GM19351 (cell line): ENCODE results near the gene KBTBD13.
"Not testable (repeated sequence)": the region's sequence is repeated elsewhere in the genome, so short reads cannot be mapped to it uniquely, and the experiment has no call there.

Source experiments
- ATAC-seq: cut with Tn5 transposase; IDR thresholded peaks from one replicate; pipeline ENCODE4 v1.9.1; 2021; ENCODE audit warnings: mild to moderate bottlenecking, moderate library complexity; ENCODE audit not compliant: unreplicated experiment

The KBTBD13 gene

DNA sequence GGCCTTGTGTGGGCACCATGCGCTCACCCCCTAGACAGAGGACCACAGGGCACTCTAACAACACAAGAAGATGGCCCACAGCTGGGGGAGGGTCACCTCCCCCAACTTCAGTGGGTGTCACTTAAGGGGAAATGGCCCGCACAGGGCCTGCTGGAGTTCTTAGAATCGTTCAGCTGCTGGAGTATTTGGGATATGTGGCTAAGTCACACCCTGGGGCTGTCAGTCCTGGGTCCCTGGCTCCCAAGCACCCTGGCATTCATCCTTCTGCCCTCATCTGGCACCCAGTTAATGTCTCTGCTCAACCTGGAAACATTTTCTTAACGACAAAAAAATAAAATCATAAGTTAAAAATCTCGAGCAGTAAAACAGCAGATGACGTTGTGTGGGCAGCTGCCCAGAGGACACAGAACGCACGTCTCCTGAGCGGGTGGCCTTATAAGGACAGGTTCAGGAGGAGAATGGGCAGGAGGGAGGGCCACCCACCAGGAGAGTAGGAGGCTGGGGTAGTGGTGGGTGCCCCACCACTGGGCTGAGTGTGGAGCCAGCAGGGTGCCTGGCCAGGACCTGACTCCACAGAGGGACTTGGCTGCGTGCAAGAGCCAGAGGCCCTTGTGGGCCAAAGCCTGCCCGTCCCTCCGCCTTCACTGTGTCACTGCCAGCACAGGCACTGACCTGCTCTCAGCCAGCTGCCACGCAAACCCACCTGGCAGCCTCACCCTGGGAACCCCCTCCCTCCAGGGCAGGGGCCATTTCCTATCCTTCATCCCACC, 11.5 kb downstream of the KBTBD13 start:
- ATAC-seq, result no peak

DNA sequence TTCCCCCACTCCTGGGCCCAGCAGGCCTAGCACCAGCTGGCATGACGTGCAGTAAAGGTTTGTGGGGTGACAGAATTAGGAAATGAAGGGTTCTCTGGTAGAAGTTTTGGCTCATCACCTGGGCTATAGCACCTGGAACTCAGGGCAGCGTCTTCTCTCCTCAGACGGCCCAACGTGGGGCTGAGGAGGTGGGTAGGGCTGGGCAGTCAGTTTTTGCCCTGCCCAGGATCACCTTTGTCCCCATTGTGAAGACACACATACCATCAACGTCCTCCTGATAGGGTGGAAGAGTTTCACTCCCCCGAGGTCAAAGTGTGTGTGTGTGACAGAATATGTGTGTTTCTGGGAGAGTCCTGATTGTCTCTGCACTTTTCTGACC, 12.1 kb downstream of the KBTBD13 start:
- no peak for ATAC-seq

DNA sequence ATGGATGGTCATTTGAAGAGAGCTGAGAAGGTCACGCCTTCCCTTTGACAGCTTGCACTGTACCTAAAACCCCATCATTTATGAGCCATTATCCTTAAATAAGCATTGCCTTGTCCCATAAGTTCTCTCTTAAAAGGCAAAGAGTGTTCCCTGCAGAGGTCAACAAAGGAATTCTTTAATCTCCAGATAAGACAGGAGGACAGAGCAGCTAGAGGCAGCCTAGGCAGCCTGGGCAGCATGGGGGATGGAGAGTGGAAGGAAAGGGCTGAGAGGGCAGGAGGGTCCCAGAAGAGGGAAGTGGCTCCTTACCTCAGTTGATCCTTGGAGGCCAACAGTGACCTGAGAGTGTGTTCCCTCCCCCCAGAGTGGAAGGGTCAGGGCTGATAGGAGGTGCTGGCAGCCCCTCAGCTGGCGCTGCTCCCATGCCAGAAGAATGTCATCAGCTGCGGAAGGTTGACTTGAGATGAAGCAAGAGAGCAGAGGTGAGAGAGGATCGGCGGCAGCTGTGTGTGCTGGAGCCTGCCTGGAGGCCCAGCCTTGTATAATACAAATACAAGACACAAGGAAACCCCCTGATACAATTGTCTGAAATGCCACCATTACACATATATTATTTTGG, 12.8 kb downstream of the KBTBD13 start:
- no peak for ATAC-seq

DNA sequence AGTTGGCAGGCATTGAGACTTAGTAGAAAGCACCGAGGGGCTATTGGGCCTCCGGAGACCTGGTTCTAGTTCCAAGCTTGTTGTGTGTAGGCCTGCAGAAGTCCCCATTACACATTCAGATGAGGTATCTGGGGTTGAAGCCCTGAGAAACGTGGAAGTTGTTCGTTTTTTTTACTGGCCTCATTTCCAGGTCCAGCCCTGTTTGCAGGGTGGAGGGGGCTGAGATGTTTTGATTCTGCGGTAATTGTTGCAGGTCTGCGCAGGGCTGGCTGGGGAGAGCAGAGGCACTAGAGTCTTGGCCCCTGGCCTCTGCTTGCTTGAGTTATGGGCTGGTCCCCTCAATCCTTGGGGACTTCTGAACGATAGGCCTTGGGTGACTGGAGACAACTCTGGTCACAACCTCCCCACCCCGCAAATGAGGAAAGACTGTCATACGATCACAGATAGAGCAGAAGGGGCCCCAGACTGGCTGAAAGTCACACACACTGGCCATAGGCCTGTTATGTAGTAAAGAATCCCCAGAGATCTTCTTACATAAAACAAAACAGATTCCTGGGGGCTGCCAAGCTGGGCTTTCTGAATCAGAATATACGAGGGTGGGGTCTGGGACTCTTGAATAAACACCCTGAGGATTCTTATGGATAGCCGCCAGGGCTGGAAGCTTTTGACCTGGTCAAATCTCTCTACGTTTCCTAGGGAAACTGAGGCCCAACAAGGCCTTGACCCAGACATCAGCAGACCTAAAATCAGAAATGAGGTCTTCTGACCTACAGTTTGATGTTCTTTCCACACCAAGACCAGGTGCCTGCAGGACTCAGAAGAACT, 15.6 kb downstream of the KBTBD13 start:
- ATAC-seq, result no peak

DNA sequence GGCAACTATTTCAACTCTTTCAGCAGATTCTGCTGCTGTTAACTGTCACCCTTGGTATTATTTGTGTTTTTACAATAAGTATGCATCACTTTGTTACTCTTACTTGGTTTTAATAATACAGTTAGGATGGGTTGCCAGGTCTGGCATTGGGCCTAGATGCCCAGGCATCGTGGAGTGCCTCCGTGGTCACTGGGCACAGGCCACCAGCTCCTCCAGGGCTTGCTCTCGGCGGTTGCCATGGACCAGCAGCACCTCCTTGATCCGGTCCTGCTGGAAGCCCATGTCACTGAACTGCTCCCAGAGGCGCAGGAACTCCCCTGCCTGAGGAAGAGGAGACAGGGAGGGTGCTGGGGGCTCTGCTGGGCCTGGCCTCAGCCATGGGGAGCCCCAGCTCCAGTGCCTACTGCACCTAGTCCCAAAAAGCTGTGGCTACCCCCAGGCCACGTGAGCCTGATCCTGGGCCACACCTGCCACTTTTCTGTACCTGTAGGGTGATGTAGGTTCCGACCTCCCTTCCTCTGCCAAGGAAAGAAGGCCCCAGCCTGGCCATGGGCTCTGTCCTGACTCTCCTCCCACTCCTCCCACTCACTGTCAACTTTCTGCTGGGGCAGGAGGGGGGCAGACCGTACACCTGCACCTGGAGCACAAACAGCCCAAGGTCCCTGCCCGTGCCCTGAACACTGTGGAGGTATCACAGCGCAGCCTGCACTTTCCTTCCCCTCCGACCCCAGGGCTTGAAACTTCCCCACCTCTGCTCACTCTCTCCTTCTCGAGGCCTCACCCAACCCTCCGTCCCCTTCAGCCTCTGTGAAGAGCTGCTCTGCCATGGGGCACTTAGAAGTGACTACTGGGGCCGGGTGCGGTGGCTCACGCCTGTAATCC, 16.6 kb downstream of the KBTBD13 start:
- no peak for ATAC-seq

DNA sequence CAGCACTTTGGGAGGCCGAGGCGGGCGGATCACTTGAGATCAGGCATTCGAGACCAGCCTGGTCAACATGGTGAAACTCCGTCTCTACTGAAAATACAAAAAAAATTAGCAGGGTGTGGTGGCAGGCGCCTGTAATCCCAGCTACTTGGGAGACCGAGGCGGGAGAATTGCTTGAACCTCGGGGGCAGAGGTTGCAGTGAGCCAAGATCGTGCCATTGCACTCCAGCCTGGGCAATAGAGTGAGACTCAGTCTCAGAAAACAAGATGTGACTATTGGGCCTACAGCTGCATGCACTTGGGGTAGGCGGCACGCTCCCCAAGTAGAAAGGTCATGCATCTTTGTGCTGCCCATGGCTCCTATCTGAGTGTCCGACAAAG, 17.2 kb downstream of the KBTBD13 start:
- ATAC-seq, result not testable (repeated sequence)

DNA sequence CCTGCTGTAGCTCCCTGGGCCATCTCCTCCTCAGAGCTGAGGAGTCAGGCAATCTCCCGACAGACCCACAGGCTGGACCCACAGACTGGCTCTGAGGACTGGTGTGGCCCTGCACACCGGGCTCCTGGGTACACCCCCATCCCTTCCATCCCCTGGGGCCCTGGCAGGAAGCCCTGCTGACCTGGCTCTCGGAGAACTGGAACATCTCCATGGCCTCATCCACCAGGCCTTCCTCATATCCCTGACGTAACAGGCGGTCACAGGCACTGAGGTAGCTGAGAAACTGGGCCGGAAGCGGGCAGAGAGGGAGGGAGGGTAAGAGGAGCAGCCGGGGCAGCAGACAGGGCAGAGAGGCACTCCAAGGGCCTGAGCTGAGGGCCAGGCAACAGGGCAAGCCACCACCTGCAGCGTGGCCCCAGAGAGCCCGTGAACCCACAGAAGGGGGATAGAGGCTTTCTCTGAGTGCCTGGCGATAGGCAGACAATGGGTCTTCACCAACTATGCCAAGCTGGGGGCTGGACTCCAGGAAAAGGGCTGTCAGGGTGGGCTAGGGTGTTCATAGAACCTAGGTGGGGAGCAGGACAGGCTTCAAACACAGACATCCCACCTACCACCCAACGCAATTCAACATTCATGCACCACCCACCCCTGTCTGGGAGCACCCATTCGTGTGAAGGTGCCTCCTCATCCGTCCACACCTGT, 17.9 kb downstream of the KBTBD13 start:
- no peak for ATAC-seq

DNA sequence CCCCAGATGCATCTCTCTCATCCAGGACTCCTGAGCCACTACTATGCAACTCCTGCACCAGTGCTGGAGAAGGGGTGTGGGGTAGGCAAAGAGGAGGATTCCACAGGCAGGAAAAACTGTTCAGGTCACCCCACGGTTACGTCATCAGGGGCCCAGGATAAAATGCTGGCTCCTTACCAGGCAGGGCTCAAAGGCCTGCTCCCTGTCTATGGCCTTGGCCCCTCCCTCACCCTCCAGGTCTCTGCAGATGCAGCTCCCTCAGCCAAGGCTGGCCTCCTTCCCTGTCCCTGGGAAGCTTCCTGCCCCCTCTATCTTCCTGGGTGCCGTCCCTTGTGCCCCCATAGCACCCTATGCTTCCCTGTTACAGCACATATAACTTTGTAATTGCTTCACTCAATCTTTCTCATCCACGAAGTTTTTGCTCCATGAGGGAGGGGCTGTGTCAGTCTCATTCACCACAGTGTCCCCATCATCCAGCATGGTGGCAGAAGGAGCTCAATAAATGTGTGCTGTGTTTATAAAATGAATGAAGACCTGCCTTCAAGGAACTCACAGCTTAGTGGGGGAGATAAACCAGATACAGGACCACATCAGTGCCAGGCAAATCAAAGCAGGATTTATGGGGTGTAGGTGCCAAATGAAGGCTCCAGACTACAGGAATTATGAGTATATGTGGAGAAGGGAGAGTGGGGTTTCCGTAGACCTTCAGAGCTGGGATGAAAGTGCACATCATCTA, 18.6 kb downstream of the KBTBD13 start:
- no peak for ATAC-seq

DNA sequence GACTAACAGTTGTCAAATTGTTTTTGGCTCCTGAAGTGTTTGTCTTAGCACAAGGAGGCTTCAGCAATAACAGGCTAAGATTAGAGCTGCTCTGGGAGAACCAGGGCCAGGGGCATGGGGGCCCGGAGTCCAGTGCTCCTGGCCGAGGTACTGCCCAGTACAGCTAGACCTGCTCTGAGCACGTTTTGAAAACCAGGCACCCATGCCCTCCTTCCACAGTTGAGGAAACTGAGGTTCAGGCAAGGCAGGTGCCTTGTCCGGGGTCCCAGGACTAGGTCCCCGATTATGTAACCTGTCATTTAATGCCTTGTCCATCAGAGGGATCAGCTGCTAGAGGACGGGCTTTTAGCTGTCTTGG, 19.2 kb downstream of the KBTBD13 start:
- ATAC-seq, result no peak

DNA sequence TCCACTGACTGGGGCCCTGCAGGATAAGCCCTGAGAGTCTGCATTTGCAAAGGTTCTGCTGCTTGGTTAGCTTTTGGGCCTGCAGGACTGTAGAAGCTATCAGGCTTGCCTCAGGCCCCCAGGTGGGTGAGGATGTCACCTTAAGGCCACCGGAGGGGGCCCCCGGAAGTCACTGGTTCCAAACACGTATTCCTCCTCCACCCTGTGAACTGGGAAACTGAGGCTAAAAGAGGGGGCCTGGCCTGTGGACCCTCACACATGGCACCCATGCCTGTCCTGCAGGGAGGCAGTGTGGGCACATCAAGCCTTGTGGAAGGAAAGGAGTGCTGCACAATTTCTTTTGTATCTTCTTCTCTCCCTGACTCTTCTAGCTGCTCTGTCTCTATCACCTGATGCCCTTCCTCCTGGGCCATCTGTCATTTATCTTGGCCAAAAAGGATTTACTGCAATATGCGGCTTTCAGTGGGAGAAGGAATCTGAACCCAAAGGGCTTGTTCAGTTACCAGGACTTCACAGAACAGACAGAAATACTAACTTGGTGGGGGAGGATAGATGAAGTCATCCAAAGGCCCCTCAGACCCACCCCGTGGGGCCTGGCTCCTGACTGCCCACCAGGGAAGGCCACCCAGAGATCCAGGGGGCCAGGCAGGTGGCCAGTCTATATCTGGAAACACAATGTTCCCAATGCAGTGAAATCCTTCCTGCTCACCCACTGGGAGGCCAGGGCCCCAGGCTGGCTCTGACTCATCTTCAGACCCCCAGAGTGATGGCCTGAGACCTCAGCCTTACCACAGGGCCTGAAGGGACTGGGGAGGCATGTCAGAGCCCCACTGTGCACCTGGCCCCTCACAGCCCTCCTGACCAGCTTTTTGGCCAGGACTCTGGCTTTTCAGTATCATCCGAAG, 20.2 kb downstream of the KBTBD13 start:
- no peak for ATAC-seq

DNA sequence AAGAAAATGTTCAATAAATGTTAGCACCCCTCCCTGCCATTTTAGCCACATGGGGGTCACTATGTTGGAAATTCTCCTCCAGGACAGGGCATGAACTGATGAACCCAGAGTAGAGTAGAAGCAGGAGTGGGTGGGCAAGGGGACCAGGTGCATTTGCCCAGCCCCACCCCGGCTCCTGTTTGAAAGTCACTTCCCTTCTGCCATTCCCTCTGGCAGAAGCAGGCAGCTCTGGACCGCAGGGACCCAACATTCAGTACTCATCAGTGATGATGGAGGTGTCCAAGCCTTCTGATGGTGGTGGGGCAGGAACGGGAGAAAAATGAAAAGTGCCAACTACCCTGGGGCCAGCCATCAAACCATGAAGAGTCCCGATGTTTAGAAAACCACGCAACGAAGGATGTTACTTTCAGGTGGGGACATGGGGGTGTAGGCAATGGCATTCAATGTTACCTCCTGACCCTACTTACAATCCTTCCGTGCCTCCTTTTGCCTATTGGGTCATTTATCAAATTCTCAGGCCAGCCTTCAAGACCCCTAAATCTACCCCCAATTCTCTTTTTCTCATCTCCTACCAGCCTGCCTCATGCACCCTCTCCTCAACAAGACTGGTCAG, 21.2 kb downstream of the KBTBD13 start:
- ATAC-seq, result no peak

DNA sequence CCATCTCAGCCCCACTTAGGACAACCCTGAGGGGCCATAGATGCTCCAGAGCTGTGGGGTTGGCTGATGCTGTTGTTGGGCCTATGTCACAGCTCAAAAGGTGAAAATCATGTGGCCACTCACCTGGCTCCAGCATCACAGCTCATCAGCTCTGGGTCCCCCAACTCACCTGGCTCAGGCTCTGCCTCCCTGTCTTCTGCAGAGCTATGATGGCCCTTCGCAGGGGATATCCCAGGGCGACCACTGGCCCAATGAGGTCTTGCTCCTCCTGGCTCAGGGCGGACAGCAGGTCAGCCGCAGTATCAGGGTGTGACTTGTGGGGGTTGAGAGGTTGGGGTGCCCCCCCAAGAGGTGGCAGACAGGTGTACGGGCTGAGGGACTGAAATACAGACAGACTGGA, 22.8 kb downstream of the KBTBD13 start:
- ATAC-seq, result no peak

DNA sequence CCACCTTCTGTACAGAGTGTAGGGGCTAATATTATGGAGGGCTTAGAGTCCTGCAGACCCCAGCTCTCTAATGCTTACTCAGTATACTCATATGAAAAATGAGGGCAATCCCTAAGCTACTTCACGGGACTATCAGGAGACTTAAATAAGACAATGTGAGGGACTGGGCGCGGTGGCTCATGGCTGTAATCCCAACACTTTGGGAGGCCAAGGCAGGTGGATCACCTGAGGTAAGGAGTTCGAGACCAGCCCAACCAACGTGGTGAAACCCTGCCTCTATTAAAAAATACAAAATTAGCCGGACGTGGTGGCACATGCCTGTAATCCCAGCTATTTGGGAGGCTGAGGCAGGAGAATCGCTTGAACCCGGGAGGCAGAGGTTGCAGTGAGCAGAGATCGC, 23.3 kb downstream of the KBTBD13 start:
- not testable (repeated sequence) for ATAC-seq

DNA sequence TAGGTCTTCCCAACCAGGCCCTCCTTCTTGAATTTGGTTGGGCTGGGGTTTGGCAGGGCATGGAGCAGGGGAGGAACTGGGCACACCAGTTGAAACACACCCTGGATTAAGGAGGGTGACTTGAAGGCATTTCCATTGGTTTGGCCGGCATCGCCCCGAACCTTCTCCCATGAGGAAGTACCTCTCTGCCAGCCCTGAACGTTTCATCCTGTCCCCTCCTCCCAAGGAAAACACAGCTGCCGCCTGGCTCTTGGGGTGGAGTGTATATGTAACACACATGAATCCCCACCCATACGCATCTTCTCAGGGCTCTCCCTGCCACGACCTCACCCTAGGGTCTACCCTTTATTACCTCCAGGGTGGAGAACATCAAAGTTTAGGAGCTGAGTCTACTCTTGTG, 23.9 kb downstream of the KBTBD13 start:
- ATAC-seq, result no peak

DNA sequence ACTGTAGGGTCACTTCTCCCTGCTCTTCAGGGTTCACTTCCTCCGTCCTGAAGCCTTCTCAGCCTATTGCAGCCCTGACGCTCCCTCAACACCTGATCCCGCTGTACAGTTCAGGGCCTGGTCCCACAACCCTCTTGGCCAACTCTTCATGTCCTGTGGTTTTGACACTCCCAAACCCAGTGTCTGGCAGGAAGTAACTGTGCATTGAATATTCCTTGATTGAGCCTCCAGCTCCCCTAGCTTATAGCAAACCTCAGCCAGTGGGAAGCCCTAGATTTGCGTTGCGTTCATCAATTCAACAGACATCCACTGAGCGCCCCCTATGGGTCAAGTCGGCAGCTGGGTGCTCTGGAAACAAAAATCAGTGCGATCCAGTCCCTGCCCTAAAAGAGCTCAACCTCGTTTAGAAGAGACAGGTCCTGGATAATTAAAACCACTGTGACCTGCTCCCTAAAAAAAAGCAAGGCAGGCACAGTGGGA, 24.9 kb downstream of the KBTBD13 start:
- no peak for ATAC-seq

DNA sequence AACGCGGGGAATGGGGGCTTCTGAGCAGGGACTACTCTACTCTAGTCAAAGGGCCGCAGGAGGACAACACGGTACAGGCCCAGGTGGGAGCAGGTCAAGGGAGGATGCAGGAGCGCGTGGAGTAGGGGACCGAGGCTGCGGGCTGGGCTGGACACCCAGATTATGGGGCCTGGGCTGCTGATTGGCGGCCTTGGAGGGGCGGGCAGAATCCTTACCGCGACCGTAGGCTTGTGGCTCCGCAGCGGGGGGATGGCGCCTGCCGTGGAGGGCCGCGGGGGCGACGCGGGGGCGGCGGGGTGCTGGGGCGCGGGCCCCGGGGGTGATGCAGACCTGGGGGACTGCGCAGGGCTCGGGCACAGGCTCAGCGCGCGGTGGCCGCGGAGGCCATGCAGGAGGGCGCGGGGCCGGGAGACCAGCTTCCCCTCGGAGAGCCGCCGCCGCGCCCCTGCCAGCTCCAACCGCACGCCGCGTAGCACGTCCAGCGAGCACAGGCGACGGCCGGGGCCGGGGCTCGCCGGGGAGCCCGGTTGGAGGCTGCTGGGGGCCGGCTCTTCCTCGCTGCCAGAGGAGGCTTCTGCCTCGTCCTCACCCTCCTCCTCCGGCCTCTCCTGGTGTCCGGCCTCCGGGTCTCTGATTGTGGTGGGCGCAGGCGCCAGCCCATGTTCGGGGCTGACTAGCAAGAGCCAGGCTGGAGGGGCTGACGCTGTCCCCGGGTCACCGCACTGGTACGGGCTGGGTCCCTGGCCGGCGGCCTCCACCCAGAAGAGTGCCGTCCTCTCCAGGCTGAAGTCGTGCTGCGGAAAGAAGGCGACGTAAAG, 25.6 kb downstream of the KBTBD13 start:
- ATAC-seq, result no peak

DNA sequence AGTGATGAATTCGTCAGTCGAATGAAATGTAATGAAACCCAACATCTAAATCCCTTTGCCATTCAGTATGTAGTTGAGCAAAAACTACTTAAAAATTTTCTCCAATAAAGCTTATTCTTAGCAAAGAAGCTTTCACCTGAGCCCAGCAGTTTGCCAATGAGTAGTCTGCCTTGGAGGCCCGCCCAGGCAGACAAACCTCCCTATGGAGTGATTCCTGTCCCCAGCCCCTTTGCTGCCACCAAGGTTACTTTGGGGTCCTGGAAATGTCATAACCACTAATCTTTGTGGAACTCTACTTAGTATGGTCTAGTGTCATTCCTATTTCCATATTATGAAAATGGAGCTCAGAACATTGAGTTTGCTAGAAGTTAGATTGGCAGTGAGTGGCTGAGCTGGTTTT, 26.4 kb downstream of the KBTBD13 start:
- no peak for ATAC-seq
